IMR-90 (cell line): Measurements from ENCODE around the gene RASGRP3. TPM values are rescaled to one million over a fixed set of nuclear protein-coding genes. Genes with fewer than 3 reads are reported as not detected.

Experiments used
- ATAC-seq: fragments of 200-7000 bp; cut with Tn5 transposase; 2 replicates; pipeline ENCODE4 v1.9.1; 2020; ENCODE audit warnings: low read depth, mild to moderate bottlenecking, moderate library complexity
- BruUV-seq: library from RNA; stranded (reverse); fragments of 400-500 nt; replicated peaks from 2 replicates; lab custom pipeline; 2021; lab: Mats Ljungman, UMichigan
- CTCF ChIA-PET: fragments of 300-600 bp; formaldehyde crosslinking; extraction: SDS; loops from one replicate; lab custom pipeline; 2021; ENCODE audit warnings: antibody characterized with exemption; lab: Yijun Ruan, JAX
- POLR2A ChIA-PET: fragments of 300-600 bp; sonication (Branson Sonifier 250); formaldehyde crosslinking; loops from one replicate; lab custom pipeline; 2022; ENCODE audit warnings: antibody characterized with exemption; ENCODE audit not compliant: unreplicated experiment; lab: Charles Lee
- DNase-seq: peaks from one replicate; pipeline ENCODE4 v3.0.0; 2013
- H2AFZ ChIP-seq: replicated peaks from 2 replicates; pipeline ENCODE3; 2013; ENCODE audit warnings: low read length, mild to moderate bottlenecking; ENCODE audit not compliant: poor library complexity
- H2AK5ac ChIP-seq: 2 replicates; pipeline ENCODE4 v1.6.1; 2013; ENCODE audit warnings: low read depth, low read length, inconsistent platforms
- H2AK9ac ChIP-seq: replicated peaks from 2 replicates; pipeline ENCODE3; 2013; ENCODE audit warnings: mild to moderate bottlenecking, low read depth, low read length, moderate library complexity; ENCODE audit not compliant: poor library complexity
- H2BK120ac ChIP-seq: 2 replicates; pipeline ENCODE4 v1.6.1; 2013; ENCODE audit warnings: low read depth, low read length, inconsistent platforms
- H2BK15ac ChIP-seq: 3 replicates; pipeline ENCODE4 v1.6.1; 2013; ENCODE audit warnings: low read depth, low read length, inconsistent platforms
- H2BK20ac ChIP-seq: 2 replicates; pipeline ENCODE4 v1.6.1; 2013; ENCODE audit warnings: low read depth, mild to moderate bottlenecking, inconsistent platforms, low read length, moderate library complexity
- H2BK5ac ChIP-seq: 2 replicates; pipeline ENCODE4 v1.6.1; 2013; ENCODE audit warnings: mild to moderate bottlenecking, low read depth, low read length, inconsistent platforms; ENCODE audit not compliant: poor library complexity, severe bottlenecking
- H3K14ac ChIP-seq: replicated peaks from 2 replicates; pipeline ENCODE4 v1.6.1; 2013; ENCODE audit warnings: low read depth, low read length, inconsistent platforms
- H3K18ac ChIP-seq: 2 replicates; pipeline ENCODE4 v1.6.1; 2013; ENCODE audit warnings: low read depth, low read length, control low read depth
- H3K23ac ChIP-seq: 2 replicates; pipeline ENCODE4 v1.6.1; 2013; ENCODE audit warnings: low read depth, low read length, inconsistent platforms
- H3K27ac ChIP-seq: 2 replicates; pipeline ENCODE4 v1.5.1; 2013; ENCODE audit warnings: mild to moderate bottlenecking, control low read depth, low read length; ENCODE audit not compliant: insufficient read depth
- H3K27me3 ChIP-seq: 2 replicates; pipeline ENCODE4 v1.6.1; 2013; ENCODE audit warnings: low read length; ENCODE audit not compliant: control insufficient read depth, insufficient read depth
- H3K36me3 ChIP-seq: 2 replicates; pipeline ENCODE4 v1.6.1; 2013; ENCODE audit warnings: low read length, mixed read lengths; ENCODE audit not compliant: control insufficient read depth, insufficient read depth
- H3K4ac ChIP-seq: 2 replicates; pipeline ENCODE4 v1.6.1; 2013; ENCODE audit warnings: low read depth, low read length, inconsistent platforms
- H3K4me1 ChIP-seq: 2 replicates; pipeline ENCODE4 v1.6.1; 2013; ENCODE audit warnings: low read length, mixed read lengths; ENCODE audit not compliant: control insufficient read depth, insufficient read depth
- H3K4me2 ChIP-seq: 2 replicates; pipeline ENCODE4 v1.6.1; 2013; ENCODE audit warnings: low read depth, mild to moderate bottlenecking, control low read depth, low read length, moderate library complexity
- H3K4me3 ChIP-seq: 2 replicates; pipeline ENCODE4 v1.5.1; 2013; ENCODE audit warnings: low read depth, mild to moderate bottlenecking, control low read depth, low read length, moderate library complexity; ENCODE audit not compliant: insufficient read depth
- H3K56ac ChIP-seq: 2 replicates; pipeline ENCODE4 v1.6.1; 2013; ENCODE audit warnings: low read length, inconsistent platforms; ENCODE audit not compliant: insufficient read depth; ENCODE audit errors: extremely low read depth
- H3K79me1 ChIP-seq, 2 experiments: 2 replicates each; pipeline ENCODE4 v1.6.1; 2013; ENCODE audit warnings: low read length in 2 of 2, inconsistent platforms in 1 of 2, low read depth in 1 of 2
- H3K9ac ChIP-seq: 2 replicates; pipeline ENCODE4 v1.6.1; 2013; ENCODE audit warnings: low read depth, low read length, control low read depth
- H3K9me1 ChIP-seq: 2 replicates; pipeline ENCODE4 v1.6.1; 2013; ENCODE audit warnings: low read length, inconsistent platforms; ENCODE audit not compliant: insufficient read depth
- H3K9me3 ChIP-seq: 2 replicates; pipeline ENCODE4 v1.6.1; 2013; ENCODE audit warnings: low read length; ENCODE audit not compliant: control insufficient read depth, insufficient read depth
- H4K20me1 ChIP-seq: 2 replicates; pipeline ENCODE4 v1.6.1; 2013; ENCODE audit warnings: low read length, inconsistent platforms; ENCODE audit not compliant: insufficient read depth
- H4K5ac ChIP-seq: 2 replicates; pipeline ENCODE4 v1.6.1; 2013; ENCODE audit warnings: mild to moderate bottlenecking, low read depth, low read length, control low read depth
- H4K8ac ChIP-seq, 2 experiments: 2 replicates each; pipeline ENCODE4 v1.6.1; 2013; ENCODE audit warnings: low read depth in 2 of 2, low read length in 2 of 2, control low read depth in 1 of 2, inconsistent platforms in 1 of 2
- H4K91ac ChIP-seq: 2 replicates; pipeline ENCODE4 v1.6.1; 2013; ENCODE audit warnings: low read depth, low read length, inconsistent platforms; ENCODE audit not compliant: insufficient read depth
- CHD1 ChIP-seq: IDR thresholded peaks from 2 replicates; pipeline ENCODE4 v1.6.1; 2012; ENCODE audit warnings: low read depth, low read length, improper control_type of control experiment
- MAZ ChIP-seq: IDR thresholded peaks from 2 replicates; pipeline ENCODE4 v1.6.1; 2012; ENCODE audit warnings: low read depth, mild to moderate bottlenecking, low read length, improper control_type of control experiment, moderate library complexity, borderline replicate concordance
- POLR2A ChIP-seq: IDR thresholded peaks from 2 replicates; pipeline ENCODE4 v1.6.1; 2012; ENCODE audit warnings: mild to moderate bottlenecking, low read depth, low read length
- RAD21 ChIP-seq: IDR thresholded peaks from 2 replicates; pipeline ENCODE4 v1.6.1; 2012; ENCODE audit warnings: low read length, improper control_type of control experiment
- RFX5 ChIP-seq: IDR thresholded peaks from 2 replicates; pipeline ENCODE4 v1.8.0; 2012; ENCODE audit warnings: low read depth, mild to moderate bottlenecking, low read length, moderate library complexity
- SMC3 ChIP-seq: fragments of 150-350 bp; IDR thresholded peaks from 2 replicates; pipeline ENCODE4 v1.6.1; 2016; ENCODE audit warnings: low read depth, mild to moderate bottlenecking, antibody characterized with exemption, low read length, moderate library complexity
- WGBS, 2 experiments: methylation state at CpG; one replicate each; pipeline versions ENCODE4 v1.1.5 to v1.1.7; 2013; ENCODE audit warnings: missing lambda C conversion rate in 2 of 2; ENCODE audit not compliant: insufficient read length in 1 of 2; ENCODE audit errors: extremely low coverage in 2 of 2; 5-methylcytosine and 5-hydroxymethylcytosine counted together
- dilution Hi-C: fragments of 300-500 bp; cut with HindIII; formaldehyde crosslinking; loops from one replicate; pipeline ENCODE4 v1.14.3; 2018; ENCODE audit warnings: low sequenced_read_pairs; ENCODE audit not compliant: unreplicated experiment
- in situ Hi-C: fragments of 300-500 bp; cut with MboI; formaldehyde crosslinking; loops from 3 replicates; pipeline ENCODE4 v1.14.3; 2019; ENCODE audit warnings: low sequenced_read_pairs, inconsistent platforms, mixed read lengths
- intact Hi-C: fragments of 100-400 bp; cut with micrococcal nuclease; formaldehyde crosslinking; loops from 2 replicates; pipeline ENCODE4 v1.10.0; 2022
- polyA plus RNA-seq, 3 experiments: library from polyadenylated mRNA; depleted of rRNA; stranded (reverse); fragments of >200 nt; gene quantifications; 2 replicates each; pipeline ENCODE4 v1.2.3, GENCODE V29; 2012; ENCODE audit warnings: low replicate concordance in 1 of 3
- total RNA-seq: library from RNA; depleted of rRNA; stranded (reverse); fragments of >200 nt; gene quantifications from 2 replicates; pipeline ENCODE4 v1.2.3, GENCODE V29; 2012
- TF ChIP-seq, protein P1 (sequence below): conservative IDR thresholded peaks from 2 replicates; pipeline ENCODE4 v1.5.1; 2012; ENCODE audit warnings: mild to moderate bottlenecking, low read depth, low read length, improper control_type of control experiment
- TF ChIP-seq, protein P2 (sequence below): fragments of 150-350 bp; IDR thresholded peaks from 2 replicates; pipeline ENCODE4 v1.6.1; 2016; ENCODE audit warnings: low read depth, mild to moderate bottlenecking, low read length, moderate library complexity, borderline replicate concordance
- TF ChIP-seq, protein P3 (sequence below): fragments of 150-350 bp; IDR thresholded peaks from 2 replicates; pipeline ENCODE4 v1.6.1; 2017; ENCODE audit warnings: mild to moderate bottlenecking, antibody characterized with exemption, low read length, low read depth

RASGRP3 gene
- total and polyA plus RNA-seq, 2 of the 4 experiments (the other 2 are of a cell fraction), result 1.7 to 3.0 TPM

DNA sequence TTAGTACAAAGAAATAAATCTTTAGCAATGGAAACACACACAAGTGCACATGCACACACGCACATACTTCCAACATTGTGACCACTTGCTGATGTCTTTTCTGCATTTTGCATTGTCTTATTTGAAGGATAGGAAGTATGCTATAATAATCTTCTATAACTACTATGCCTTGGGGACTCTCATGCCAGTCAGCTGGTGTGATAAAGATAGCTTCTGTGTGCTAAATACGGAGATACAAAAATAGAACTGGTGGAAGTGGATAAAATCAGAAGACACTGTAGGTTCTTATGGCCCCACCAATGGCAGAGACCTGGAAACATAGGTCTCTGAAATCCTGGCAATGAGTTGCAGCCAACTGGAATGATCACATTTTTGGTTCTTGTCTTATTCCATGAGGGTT is 31.5 kb upstream of the RASGRP3 start:
- H3K23ac ChIP-seq, result no peak overlapping the region
- CTCF ChIA-PET, result interaction anchor here (0.7 kb wide), 1 partner anchor 18 kb away, joined by 4 read pairs; no protein-coding TSS in a partner anchor
- H3K4me2 ChIP-seq, result no peak overlapping the region
- H3K14ac ChIP-seq, result no peak overlapping the region
- intact Hi-C loops, result loop anchor here (5.0 kb wide), 2 partner anchors 153 to 498 kb away; partner anchors contain the start of gene LTBP1
- no peak overlapping the region for H3K56ac ChIP-seq
- H3K4ac ChIP-seq, result no peak overlapping the region
- dilution Hi-C loops, result no loop called here
- in situ Hi-C loops, result no loop called here
- no peak overlapping the region for H2AFZ ChIP-seq
- H2BK20ac ChIP-seq, result no peak overlapping the region
- TF ChIP-seq MAZ (no peak), SMC3 (no peak), RFX5 (no peak), RAD21 (no peak), CHD1 (no peak), POLR2A (no peak)
- TF ChIP-seq, protein P1, sequence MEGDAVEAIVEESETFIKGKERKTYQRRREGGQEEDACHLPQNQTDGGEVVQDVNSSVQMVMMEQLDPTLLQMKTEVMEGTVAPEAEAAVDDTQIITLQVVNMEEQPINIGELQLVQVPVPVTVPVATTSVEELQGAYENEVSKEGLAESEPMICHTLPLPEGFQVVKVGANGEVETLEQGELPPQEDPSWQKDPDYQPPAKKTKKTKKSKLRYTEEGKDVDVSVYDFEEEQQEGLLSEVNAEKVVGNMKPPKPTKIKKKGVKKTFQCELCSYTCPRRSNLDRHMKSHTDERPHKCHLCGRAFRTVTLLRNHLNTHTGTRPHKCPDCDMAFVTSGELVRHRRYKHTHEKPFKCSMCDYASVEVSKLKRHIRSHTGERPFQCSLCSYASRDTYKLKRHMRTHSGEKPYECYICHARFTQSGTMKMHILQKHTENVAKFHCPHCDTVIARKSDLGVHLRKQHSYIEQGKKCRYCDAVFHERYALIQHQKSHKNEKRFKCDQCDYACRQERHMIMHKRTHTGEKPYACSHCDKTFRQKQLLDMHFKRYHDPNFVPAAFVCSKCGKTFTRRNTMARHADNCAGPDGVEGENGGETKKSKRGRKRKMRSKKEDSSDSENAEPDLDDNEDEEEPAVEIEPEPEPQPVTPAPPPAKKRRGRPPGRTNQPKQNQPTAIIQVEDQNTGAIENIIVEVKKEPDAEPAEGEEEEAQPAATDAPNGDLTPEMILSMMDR, result no peak
- TF ChIP-seq, protein P2, sequence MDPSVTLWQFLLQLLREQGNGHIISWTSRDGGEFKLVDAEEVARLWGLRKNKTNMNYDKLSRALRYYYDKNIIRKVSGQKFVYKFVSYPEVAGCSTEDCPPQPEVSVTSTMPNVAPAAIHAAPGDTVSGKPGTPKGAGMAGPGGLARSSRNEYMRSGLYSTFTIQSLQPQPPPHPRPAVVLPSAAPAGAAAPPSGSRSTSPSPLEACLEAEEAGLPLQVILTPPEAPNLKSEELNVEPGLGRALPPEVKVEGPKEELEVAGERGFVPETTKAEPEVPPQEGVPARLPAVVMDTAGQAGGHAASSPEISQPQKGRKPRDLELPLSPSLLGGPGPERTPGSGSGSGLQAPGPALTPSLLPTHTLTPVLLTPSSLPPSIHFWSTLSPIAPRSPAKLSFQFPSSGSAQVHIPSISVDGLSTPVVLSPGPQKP, result no peak
- TF ChIP-seq, protein P3, sequence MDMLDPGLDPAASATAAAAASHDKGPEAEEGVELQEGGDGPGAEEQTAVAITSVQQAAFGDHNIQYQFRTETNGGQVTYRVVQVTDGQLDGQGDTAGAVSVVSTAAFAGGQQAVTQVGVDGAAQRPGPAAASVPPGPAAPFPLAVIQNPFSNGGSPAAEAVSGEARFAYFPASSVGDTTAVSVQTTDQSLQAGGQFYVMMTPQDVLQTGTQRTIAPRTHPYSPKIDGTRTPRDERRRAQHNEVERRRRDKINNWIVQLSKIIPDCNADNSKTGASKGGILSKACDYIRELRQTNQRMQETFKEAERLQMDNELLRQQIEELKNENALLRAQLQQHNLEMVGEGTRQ, result no peak
- no TSS peak for BruUV-seq
- no peak overlapping the region for H3K18ac ChIP-seq
- H2BK15ac ChIP-seq, result no peak overlapping the region
- H4K5ac ChIP-seq, result no peak overlapping the region
- H4K20me1 ChIP-seq, result no peaks in the 10 kb centered on the region
- no peak overlapping the region for H2AK9ac ChIP-seq
- WGBS, 2 experiments, result no CpG with 5 or more reads among the region's 2 CpGs
- no peak overlapping the region for H3K9ac ChIP-seq
- no peak overlapping the region for H2BK120ac ChIP-seq
- POLR2A ChIA-PET, result no interaction called here
- no peak for DNase-seq
- no peaks in the 10 kb centered on the region for H3K9me3 ChIP-seq
- no peak overlapping the region for H2AK5ac ChIP-seq
- H4K8ac ChIP-seq, result no peak overlapping the region
- no peak for ATAC-seq
- no peak overlapping the region for H3K27ac ChIP-seq
- no peak overlapping the region for H2BK5ac ChIP-seq
- no peaks in the 10 kb centered on the region for H3K27me3 ChIP-seq
- H3K36me3 ChIP-seq, result no peaks in the 10 kb centered on the region
- no peak overlapping the region for H3K4me3 ChIP-seq
- no peaks in the 10 kb centered on the region for H3K4me1 ChIP-seq
- peaks cover 5% of the 10 kb centered on the region; the same call in 1 of the 2 replicates for H3K9me1 ChIP-seq
- no peaks in the 10 kb centered on the region for H3K79me1 ChIP-seq
- H4K91ac ChIP-seq, result no peak overlapping the region
